ENCODE results near the gene BACE1.
"Not testable (repeated sequence)": the region's sequence is repeated elsewhere in the genome, so short reads cannot be mapped to it uniquely, and the experiment has no call there.

GRCh38 chr11:117272175-117272574 lies 43.9 kb downstream of the BACE1 start:
- not testable (repeated sequence) for TF ChIP-seq HHEX (CRISPR knock-in tag; IDR thresholded peaks at IDR 0.05); PBX3 (CRISPR knock-in tag; IDR thresholded peaks at IDR 0.05; ENCODE audit: borderline replicate concordance); MAX (IDR thresholded peaks at IDR 0.05); ZNF552 (CRISPR knock-in tag; IDR thresholded peaks at IDR 0.05; ENCODE audit: borderline replicate concordance); IKZF4 (CRISPR knock-in tag; IDR thresholded peaks at IDR 0.05; ENCODE audit: borderline replicate concordance, low read depth, not compliant biosample characterization); ZNF430 (CRISPR knock-in tag; IDR thresholded peaks at IDR 0.05); HNRNPL (IDR thresholded peaks at IDR 0.05; ENCODE audit: low read depth, low read length); THAP9 (CRISPR knock-in tag; IDR thresholded peaks at IDR 0.05; ENCODE audit: borderline replicate concordance); POLR2AphosphoS5 (IDR thresholded peaks at IDR 0.05; ENCODE audit: low read depth, low read length); CTCF (CRISPR knock-in tag; IDR thresholded peaks at IDR 0.05); EP300 (IDR thresholded peaks at IDR 0.05; ENCODE audit: low read depth in 2 of 2, low read length in 2 of 2); EP300 (CRISPR knock-in tag; IDR thresholded peaks at IDR 0.05; ENCODE audit: borderline replicate concordance); GZF1 (CRISPR knock-in tag; IDR thresholded peaks at IDR 0.05); POLR2A (IDR thresholded peaks at IDR 0.05; ENCODE audit: insufficient read depth in 1 of 2, low read depth in 2 of 2, low read length in 2 of 2)
